Medulla oblongata (tissue), 1 donor: ENCODE measurements around the gene ANKRD33B.

Experiments
- DNase-seq: peaks from one replicate; pipeline ENCODE4 v3.0.0-alpha.2; 2015; ENCODE audit errors: extremely low spot score

Gene ANKRD33B

DNA sequence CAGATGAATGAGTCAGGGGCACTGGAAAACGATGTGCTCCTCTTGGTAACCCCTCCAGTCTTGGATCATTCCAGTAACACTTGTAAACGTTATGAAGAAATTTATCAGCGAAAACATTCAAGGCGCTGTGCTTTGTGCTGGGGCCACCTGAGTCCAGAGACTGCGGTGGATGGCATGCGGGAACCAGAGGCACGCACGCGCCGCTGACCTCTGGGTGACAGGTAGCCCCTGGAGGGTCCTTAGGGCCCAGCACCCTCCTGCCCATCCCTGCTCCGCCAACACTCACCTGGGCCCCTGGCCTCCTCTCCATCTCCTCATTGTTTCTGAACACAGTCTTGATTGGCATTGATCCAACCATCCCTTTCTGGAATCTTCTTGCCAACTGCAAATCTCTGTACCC lies 110.2 kb downstream of the ANKRD33B start:
- no peak for DNase-seq

DNA sequence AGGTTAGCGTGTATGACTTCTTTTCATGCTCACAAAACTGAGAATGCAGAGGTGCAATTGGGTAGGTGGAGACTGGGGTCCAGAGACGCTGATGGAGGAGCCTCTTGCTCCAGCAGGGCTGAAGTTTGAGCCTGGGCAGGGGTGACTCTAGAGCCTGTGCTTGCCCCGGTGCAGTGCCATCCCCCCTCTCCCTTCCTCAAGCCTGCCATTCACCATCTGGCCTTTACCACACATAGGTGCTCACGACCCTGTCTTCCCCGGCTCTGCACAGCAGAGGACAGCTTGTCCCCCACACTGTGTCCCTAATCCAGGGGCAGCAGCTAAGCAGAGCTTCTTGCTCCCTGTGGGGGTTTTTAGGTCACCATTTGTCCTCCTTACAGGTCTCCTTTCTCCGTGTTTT lies 110.7 kb downstream of the ANKRD33B start:
- no peak for DNase-seq

GRCh38 chr5:10675177-10675700 lies 111.4 kb downstream of the ANKRD33B start:
- no peak for DNase-seq

GRCh38 chr5:10676224-10676623 lies 112.4 kb downstream of the ANKRD33B start:
- DNase-seq, result no peak

GRCh38 chr5:10676946-10677345 lies 113.1 kb downstream of the ANKRD33B start:
- DNase-seq, result no peak

DNA sequence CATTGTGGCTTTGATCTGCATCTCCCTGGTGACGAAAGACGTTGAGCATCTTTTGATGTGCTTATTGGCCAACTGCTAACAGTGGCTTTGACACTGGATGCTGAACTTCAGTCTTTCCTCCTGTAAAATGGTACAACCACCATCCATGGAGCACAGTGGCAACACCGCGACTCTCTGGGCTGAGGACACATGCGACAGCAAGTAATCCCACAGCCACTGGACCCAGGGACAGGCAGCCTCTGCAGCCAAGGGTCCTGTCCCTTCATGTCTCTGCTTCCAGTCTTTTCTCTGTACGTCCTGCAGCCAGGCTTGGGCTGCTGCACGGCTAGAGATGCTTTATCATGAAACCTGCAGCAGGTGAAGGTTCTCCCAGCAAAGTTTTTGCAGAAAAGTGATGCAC lies 113.7 kb downstream of the ANKRD33B start:
- DNase-seq, result no peak

DNA sequence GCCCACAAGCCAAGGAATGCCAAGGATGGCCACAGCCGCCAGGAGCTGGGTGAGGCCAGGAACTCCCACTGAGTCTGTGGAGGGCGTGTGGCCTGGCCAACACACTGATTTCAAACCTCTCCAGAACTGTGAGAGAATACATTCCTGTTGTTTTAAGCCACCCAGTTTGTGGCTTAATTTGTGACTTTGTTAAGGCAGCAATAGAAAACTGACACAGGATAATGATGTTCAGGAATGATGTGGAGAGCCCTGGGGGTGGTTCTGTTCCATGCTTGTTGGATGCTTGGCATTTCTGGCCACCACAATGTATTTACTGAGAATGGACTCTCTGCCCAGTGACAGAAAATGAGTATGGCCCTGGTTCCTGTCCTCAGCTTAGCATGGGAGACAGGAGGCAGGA lies 114.4 kb downstream of the ANKRD33B start:
- DNase-seq, result no peak

GRCh38 chr5:10679336-10679988 lies 115.6 kb downstream of the ANKRD33B start:
- no peak for DNase-seq

- no peak for DNase-seq
These were observed 117.1 kb downstream of the ANKRD33B start for GRCh38 chr5:10680876-10681481.

GRCh38 chr5:10681731-10682679 lies 118.1 kb downstream of the ANKRD33B start:
- DNase-seq, result no peak

DNA sequence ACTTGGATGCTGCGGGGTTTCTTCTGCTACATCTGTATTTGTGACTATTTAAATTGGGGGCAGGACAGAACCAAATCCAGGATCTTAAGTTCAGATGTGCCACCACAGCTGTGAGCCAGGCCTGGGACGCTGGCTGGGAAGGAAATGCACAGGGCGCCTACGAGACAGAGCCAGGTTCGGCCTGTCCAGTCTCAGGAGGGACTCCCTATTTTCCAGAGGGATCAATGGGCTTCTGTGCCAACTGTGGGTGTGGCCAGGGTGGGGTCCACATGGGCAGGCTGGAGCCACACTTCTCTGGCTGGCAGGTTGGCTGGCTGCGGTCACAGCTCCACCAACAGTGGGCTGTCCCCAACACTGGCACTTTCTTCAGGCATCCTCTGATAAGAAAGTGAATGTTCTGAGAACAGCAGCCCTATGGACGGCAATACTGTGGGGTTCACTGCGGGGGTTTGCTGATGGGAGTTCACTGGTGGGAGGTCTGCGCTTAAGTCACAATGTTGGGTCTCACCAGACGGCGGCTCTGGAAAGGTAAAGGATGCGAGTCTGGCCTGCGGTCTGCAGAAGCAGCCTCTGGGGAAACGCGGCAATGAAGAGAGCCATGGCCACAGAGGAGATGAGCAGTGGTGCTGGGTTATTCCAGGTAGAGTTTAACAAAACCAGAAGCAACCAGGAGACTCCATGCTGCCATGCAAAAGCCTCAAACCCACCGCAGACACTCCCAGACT lies 119.1 kb downstream of the ANKRD33B start:
- no peak for DNase-seq

- DNase-seq, result no peak
These were observed 120.6 kb downstream of the ANKRD33B start for GRCh38 chr5:10684303-10685086.

- DNase-seq, result no peak
These were observed 121.2 kb downstream of the ANKRD33B start for GRCh38 chr5:10685115-10685521.

DNA sequence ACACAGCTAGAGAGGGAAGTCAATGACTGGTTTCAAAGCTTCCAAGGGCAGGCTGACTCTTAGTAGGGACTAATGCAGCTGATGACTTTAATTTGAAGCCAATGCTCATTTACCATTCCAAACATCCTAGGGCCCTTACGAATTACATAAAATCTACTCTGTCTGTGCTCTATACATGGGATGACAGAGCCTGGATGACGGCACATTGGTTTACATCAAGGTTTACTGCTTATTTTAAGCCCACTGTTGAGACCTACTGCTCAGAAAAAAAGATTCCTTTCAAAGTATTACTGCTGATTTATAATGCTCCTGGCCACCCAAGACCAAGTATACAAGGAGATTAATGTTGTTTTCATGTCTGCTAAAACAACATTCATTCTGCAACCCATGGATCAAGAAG lies 123.0 kb downstream of the ANKRD33B start:
- DNase-seq, result no peak

DNA sequence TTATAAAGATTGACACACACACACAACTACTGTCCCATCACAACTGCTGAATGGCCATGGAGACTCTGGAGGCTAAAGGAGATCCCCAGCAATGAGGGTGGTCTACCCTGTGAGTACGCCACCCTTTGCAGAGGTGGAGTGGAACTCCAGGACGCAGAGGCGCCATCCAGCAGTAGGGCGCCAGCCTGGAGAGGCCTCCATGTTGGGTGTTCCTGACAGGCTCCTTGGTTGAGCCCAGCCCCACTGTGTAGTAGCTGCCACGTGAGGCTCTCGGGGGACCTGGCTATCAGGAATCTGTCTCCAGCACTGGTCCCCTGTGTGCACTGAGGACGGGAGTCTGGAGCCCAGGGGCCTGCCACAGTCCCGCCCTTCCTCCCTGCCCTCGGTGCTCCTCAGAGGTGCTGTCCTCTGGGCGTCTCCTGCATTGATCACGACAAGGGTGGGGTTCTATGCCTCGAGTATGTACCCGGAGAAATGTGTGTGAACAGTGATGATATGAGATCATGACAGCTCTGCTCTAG lies 124.8 kb downstream of the ANKRD33B start:
- DNase-seq, result no peak

- DNase-seq, result no peak
These were observed 125.7 kb downstream of the ANKRD33B start for GRCh38 chr5:10689391-10690081.

DNA sequence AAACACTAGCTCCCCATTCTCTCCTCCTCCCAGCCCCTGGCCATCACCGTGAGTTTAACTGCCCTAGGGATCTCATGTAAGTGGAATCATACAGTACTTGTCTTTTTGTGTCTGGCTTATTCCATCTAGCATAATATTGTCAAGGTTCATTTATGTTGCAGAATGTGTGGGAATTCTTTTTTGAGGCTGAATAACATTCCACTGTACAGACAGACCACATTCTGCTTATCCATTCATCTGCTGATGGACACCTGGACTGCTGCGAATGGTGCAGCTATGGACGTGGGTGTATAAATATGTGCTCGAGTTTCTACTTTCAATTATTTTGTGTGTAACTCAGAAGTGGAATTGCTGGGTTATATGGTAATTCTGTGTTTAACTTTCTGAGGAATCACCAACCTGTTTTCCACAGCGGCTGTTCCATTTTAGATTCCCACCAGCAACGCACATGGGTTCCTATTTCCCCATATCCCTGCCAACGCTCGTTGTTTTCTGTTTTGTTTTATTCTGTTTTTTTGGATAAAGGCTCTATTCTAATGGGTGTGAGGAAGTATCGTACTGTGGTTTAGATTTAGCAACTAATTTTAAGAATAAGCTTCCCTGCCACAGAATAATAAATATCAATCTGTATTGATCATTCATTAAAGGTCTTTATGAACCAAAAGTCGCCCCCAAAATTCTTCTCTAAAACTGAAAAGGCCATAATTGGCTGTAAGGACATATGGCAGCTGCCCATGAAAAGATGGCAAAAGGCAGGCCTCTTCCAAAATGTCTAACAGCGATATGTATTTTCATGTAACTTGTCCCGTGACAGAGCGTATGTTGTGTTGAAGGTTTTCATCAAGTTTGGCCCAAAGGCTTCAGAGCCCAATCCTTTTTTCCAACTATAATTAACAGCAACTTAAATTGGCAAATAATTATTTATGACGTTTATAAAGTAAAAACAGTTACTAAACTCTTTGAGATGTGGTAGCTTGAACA lies 126.9 kb downstream of the ANKRD33B start:
- DNase-seq, result no peak

DNA sequence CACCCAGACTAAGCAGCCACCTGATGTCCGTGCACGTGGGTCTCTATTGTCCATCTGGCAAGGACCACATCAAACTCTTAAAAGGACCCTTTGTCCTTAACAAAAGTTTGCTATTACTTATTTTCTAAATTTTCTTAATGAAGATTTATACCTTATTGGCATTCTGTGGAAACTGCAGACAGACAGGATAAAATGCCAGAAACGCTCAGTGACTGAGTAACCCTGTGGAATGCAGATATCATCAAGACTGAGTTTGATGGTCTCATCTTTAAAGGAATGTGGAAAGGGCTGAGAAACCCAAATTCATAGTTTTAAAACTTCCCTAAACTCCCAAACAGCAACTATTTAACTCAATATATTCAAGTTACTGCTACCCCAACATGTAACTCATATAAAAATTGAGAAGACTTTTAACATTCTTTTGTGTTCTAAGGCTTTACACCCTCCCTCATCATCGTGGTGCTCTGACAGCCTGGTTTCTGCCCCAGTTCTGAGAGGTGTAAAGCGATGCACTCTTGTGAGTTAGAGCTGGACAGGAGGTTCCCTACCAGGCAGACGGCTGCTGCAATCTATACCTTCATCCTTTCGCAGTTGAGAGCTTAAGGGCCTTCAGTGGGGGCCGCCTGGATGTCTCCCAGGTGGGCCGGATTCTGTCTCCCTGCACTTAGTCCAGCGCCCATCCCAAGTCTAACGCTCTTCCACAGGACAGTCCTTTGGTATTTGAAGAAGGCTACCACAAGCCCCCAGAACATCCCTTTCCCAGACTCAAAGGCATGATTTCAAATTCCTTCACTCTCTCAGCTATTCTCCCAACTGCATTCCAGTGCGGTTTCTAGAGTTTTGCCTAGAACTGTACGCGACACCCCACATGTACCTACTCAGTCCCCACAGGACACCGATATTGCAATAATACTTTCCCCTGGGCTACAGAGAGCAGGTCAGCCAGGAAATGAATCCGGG lies 128.2 kb downstream of the ANKRD33B start:
- DNase-seq, result no peak
